Brain microvascular endothelial cell (primary cell): ENCODE measurements around the gene HSD3B2.
A peak's percentile ranks its signal among the peaks of the same experiment; 100 is the strongest.
"Not testable (repeated sequence)": the region's sequence is repeated elsewhere in the genome, so short reads cannot be mapped to it uniquely, and the experiment has no call there.

Experiments used
- DNase-seq: peaks from one replicate; pipeline ENCODE4 v3.0.0-alpha.2; 2020
- H3K27ac ChIP-seq: fragments of 250-450 bp; sonication (Bioruptor Pico); 2 replicates; pipeline ENCODE4 v1.5.1; 2020; ENCODE audit warnings: mild to moderate bottlenecking, moderate library complexity
- H3K27me3 ChIP-seq: fragments of 250-450 bp; sonication (Bioruptor Pico); replicated peaks from 2 replicates; pipeline ENCODE4 v1.5.1; 2020; ENCODE audit warnings: mild to moderate bottlenecking
- H3K36me3 ChIP-seq: fragments of 250-450 bp; sonication (Bioruptor Pico); replicated peaks from 2 replicates; pipeline ENCODE4 v1.5.1; 2020; ENCODE audit warnings: mild to moderate bottlenecking
- H3K4me3 ChIP-seq: 2 replicates; pipeline ENCODE4 v1.5.1; 2011; ENCODE audit warnings: low read depth, mild to moderate bottlenecking, control low read depth, low read length, moderate library complexity
- CTCF ChIP-seq: IDR thresholded peaks from 2 replicates; pipeline ENCODE4 v1.5.1; 2011; ENCODE audit warnings: low read depth, mild to moderate bottlenecking, moderate library complexity, low read length, control low read depth, inconsistent platforms; ENCODE audit errors: missing control alignments
- in situ Hi-C: cut with HindIII; loops from 2 replicates; pipeline ENCODE4 v1.10.0; 2017; ENCODE audit warnings: low sequenced_read_pairs, low pct_ligation_motif_present

HSD3B2 gene

GRCh38 chr1:119372503-119373086, 42.4 kb upstream of the HSD3B2 start:
- H3K27me3 ChIP-seq = no peaks in the 10 kb centered on the region
- DNase-seq = no peak
- H3K4me3 ChIP-seq = no peak overlapping the region
- in situ Hi-C loops = no loop called here
- H3K36me3 ChIP-seq = no peaks in the 10 kb centered on the region
- TF ChIP-seq CTCF = peak; percentile 28
- H3K27ac ChIP-seq = no peak overlapping the region

- no peak for TF ChIP-seq CTCF
Measured at GRCh38 chr1:119373465-119373864, 41.5 kb upstream of the HSD3B2 start.

DNA sequence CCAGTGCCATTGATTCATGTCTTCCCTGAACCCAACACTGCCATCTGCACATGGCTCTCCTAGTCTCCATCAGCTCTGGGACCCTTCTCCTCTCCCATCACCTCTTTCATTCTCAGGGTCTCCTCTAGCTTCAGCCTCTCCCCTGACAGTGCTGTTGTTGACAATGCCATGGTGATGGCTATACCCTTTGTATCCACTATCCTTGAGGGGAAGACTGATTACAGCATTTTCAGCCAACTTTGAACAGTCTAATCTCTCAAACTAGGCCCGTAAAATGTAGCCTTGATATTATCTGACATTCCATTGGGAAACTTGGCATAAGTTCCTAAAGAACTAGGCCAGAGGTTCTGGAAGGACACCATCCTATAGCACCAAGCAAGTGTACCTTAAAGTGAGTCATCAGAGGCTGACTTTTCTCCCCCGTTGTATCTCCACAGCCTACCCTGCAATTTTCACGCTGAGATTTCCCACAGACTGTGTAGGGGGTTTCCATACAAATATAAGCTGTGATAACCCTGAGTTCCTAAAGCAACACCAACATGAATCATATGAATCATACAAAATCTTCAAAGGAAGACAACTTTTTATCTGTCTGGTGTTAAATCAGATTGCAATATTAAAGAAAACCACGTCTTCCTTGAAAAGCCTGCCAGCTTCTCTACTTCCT, 40.6 kb upstream of the HSD3B2 start:
- no peak overlapping the region for H3K4me3 ChIP-seq
- peak; percentile 30 for DNase-seq
- H3K27me3 ChIP-seq = no peaks in the 10 kb centered on the region
- no peak for TF ChIP-seq CTCF
- in situ Hi-C loops = no loop called here
- H3K27ac ChIP-seq = no peak overlapping the region
- H3K36me3 ChIP-seq = no peaks in the 10 kb centered on the region

More at GRCh38 chr1:119373465-119373864, 41.5 kb upstream of the HSD3B2 start:
- Histone ChIP-seq H3K27ac (no peak overlapping the region), H3K27me3 (no peaks in the 10 kb centered on the region), H3K4me3 (no peak overlapping the region), H3K36me3 (no peaks in the 10 kb centered on the region)
- peak; percentile 47 for DNase-seq
- in situ Hi-C loops = no loop called here

DNA sequence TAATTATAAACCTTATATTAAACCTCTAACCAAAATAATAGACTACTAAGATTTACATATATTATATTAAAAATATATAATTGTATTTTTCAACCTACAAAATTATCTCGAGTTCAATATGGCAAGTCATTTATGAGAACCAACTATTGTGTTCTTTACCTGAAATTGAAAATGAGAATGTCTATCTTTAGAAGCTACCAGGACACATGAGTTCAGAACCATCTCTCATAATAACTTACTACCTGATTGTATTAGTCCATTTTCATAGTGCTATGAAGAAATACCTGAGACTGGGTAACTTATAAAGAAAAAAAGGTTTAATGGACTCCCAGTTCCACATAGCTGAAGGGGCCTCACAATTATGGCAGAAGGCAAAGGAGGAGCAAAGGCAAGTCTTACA, 39.6 kb upstream of the HSD3B2 start:
- DNase-seq = no peak
- H3K36me3 ChIP-seq = no peaks in the 10 kb centered on the region
- H3K4me3 ChIP-seq = no peak overlapping the region
- no peaks in the 10 kb centered on the region for H3K27me3 ChIP-seq
- H3K27ac ChIP-seq = no peak overlapping the region
- no peak for TF ChIP-seq CTCF
- in situ Hi-C loops = no loop called here

DNA sequence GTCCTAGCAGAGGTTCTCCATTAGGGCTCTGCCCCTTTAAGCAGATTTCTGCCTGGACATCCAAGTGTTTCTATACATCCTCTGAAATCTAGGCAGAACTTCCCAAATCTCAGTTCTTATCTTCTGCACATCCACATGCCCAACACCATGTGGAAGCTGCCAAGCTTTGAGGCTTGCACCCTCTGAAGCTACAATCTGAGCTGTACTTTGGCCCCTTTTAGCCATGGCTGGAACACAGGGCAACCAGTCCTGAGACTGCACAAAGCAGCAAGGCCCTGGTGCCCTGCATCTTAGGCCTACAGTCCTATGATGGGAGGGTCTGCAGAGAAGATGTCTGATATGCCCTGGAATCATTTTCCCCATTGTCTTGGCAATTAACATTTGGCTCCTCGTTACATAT, 38.4 kb upstream of the HSD3B2 start:
- Histone ChIP-seq H3K36me3 (no peaks in the 10 kb centered on the region), H3K27me3 (no peaks in the 10 kb centered on the region), H3K4me3 (no peak overlapping the region), H3K27ac (no peak overlapping the region)
- in situ Hi-C loops = no loop called here
- no peak for TF ChIP-seq CTCF
- no peak for DNase-seq

DNA sequence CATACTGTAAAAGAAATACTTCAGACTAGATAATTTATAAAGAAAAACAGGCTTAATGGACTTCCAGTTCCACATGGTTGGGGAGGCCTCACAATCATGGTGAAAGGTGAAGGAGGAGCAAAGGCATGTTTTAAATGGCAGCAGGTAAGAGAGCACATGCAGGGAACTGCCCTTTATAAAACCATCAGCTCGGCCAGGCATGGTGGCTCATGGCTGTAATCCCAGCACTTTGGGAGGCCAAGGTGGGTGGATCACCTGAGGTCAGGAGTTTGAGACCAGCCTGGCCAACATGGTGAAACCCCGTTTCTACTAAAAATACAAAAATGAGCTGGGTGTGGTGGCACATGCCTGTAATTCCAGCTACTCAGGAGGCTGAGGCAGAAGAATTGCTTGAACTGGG, 37.4 kb upstream of the HSD3B2 start:
- H3K27me3 ChIP-seq, H3K4me3 ChIP-seq, H3K36me3 ChIP-seq, H3K27ac ChIP-seq, in situ Hi-C loops, DNase-seq: not testable (repeated sequence)
